ENCODE results near the gene ST8SIA5.
"Not testable (repeated sequence)": the region's sequence is repeated elsewhere in the genome, so short reads cannot be mapped to it uniquely, and the experiment has no call there.

The ST8SIA5 gene, protein sequence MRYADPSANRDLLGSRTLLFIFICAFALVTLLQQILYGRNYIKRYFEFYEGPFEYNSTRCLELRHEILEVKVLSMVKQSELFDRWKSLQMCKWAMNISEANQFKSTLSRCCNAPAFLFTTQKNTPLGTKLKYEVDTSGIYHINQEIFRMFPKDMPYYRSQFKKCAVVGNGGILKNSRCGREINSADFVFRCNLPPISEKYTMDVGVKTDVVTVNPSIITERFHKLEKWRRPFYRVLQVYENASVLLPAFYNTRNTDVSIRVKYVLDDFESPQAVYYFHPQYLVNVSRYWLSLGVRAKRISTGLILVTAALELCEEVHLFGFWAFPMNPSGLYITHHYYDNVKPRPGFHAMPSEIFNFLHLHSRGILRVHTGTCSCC
- 0 to 8.5 (median 0.10) reads per million in 17 experiments for total RNA-seq

DNA sequence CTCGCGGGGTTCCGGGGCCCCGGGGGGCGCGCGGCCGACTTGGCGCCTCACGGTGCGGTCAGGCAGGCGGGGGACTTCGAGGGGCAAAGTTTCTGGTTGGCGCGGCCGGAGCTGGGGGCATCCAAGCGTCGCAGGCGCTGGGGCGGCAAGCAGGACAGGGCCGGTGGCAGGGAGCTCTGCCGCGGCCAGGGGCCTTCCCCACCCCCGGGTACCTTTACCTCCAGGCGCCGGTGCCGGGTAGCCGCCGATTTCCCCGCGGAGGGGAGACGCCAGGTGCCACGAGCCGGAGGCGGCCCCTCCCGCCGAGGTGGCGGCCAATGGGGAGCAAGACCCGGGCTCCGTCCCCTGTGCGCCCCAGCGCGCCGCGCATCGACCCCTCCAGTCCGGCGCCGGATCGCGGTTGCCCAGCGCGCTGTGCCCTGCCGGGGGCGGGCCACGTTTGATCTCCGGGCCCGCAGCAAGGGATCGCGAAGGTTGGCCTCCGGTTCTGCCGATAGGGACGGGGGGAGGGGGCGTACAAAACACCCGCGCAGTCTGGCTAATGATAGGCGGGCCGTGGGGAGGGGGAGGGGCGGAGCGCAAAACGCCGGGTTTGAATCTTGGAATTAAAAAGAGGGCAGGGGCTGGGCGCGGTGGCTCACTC lies at the start of gene ST8SIA5:
ST8SIA5 (minus strand) TSS at position 495 of the 643 bp plus-strand sequence. CDS start 545 bp downstream, outside the sequence.
- DNase-seq = peak in 2 of 4 experiments; percentile 13 to 19

DNA sequence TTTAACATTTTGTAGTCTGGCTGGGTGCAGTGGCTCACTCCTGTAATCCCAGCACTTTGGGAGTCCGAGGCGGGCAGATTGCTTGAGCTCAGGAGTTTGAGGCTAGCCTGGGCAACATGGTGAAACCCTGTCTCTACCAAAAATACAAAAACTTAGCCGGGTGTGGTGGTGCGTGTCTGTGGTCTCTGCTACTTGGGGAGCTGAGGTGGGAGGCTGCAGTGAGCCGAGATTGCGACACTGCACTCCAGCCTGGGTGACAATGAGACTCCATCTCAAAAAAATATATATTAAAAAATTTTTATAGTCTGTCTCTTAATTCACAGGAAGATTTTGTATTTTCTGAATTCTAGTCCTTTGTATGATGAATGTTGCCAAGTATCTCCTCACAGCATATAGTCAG lies 39.1 kb upstream of the ST8SIA5 start:
- not testable (repeated sequence) for DNase-seq

DNA sequence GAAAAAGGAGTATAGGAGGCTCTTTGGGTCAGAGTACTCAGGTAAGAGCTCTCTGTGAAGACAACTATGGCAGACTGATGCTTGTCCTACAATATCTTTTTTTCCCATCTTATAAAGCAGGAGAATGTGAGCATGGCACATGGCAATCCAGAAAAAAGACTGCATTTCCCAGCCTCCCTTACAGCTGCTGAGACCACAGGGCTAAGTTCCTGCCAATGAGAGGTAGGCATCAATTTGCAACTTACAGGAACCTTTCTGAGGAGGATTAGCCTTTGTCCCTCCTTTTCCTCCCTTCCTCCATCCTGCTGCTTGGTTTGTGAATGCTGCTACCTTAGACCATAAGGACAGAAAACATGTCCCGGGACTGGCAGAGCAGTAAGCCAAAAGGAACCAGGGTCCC lies 37.8 kb upstream of the ST8SIA5 start:
- no peak for DNase-seq

DNA sequence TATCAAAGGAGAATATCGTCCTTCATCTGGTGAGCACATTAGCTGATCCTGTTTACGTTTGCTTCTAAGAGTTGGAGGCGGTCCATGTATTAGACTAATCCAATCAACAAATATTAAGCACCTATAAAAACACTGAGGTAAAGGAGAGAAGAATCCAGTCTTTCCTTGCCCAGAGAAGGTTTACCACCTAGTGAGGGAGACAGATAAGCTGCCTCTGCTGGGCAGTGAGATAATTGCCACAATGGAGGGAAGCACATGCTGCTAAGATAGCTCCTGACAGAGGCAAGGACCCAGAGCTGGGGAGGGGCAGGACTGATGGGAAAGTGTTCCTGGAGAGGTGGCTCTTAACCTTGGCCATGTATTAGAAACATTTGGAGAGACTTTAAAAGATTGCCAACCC lies 36.7 kb upstream of the ST8SIA5 start:
- no peak for DNase-seq

DNA sequence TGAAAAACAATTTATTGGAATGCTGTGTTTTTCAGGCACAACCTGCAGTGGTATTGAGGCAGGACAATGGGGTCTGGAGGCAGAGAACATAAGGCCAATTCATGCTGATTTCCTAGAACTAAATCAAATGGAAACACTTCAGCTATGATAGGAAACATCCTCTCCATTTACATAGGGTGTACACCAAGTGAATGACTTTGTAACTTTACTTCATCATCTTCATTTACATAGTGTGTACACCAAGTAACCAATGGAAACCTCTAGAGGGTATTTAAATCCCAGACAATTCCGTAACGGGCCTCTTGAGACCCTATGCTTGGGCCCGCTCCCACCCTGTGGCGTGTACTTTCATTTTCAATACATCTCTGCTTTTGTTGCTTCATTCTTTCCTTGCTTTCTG lies 32.2 kb upstream of the ST8SIA5 start:
- no peak for DNase-seq

DNA sequence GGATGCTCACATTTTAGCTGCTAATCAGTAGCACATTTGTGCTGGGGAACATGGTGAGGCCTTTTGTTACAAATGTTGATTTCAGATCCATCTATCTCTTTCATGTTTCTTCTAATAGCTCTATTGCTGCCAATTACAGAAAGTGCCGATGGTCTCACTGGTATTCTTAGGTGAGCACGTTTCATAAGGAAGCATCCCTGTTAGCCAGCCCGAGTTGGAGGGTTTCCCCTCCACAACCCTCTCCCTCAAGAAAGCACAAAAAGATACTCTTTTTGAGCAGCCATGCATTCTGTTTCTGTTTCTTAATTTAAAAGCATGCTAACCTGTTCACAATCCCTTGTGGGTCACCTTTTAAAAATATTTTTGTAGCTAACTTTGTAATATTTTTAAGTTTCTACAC lies 30.8 kb upstream of the ST8SIA5 start:
- no peak for DNase-seq

DNA sequence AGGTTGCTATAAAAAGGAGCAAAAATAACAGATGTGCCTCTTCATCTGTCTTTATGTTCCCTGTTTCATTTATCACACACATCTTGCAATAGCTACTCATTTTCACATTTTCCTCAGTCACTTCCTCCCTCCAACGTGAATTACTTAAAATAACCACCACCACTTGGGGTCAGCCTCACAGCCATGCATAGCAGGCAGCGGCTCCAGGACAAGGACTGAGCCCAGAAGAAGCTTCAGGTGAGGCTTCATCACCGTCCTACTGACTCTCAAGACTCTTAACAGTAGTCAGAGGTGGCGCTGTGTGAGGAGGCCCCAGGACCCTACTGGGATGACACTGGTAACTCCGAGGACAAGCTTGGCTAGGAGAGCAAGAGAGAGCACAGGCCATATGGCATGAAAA lies 15.5 kb upstream of the ST8SIA5 start:
- peak; percentile 32 to 62 (median 56) for DNase-seq

DNA sequence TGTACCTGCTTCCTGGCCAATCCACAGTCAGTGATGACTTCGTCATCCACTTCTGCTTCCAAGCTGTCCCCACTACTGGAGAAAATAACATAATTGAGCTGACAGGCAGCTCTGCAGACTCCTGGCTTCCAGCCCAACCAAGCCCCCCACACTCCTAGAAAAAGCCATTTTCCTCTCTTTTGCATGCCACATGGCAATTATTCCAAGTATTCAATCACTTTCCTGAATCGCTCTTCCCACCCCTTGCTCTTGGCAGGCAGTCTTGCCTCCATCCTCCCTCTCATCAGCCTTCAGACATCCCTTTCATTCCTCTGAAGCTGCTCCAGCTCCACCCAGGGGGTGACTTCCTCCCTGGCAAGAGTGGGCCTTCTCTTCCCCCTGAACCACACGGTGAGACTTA lies 14.3 kb upstream of the ST8SIA5 start:
- peak in 3 of 4 experiments; percentile 11 to 19 (median 15) for DNase-seq

DNA sequence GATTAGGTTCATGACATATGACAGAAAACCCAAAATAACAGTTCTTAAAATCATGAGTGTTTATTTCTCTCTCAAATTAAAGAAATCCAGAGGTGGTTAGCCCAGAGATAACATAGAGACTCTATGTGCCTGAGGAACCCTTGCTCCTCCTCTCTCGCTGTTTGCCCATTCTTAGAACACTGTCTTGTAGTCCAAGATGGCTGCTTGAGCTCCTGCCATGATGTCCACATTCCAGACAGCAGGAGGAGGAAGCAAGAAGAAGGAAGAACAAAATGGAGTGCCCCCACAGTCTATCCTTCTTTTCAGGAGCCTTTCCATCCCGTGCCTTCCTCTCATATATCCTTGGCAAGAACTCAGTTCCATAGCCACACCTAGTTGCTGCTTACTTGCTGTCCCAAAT lies 13.9 kb upstream of the ST8SIA5 start:
- no peak for DNase-seq

DNA sequence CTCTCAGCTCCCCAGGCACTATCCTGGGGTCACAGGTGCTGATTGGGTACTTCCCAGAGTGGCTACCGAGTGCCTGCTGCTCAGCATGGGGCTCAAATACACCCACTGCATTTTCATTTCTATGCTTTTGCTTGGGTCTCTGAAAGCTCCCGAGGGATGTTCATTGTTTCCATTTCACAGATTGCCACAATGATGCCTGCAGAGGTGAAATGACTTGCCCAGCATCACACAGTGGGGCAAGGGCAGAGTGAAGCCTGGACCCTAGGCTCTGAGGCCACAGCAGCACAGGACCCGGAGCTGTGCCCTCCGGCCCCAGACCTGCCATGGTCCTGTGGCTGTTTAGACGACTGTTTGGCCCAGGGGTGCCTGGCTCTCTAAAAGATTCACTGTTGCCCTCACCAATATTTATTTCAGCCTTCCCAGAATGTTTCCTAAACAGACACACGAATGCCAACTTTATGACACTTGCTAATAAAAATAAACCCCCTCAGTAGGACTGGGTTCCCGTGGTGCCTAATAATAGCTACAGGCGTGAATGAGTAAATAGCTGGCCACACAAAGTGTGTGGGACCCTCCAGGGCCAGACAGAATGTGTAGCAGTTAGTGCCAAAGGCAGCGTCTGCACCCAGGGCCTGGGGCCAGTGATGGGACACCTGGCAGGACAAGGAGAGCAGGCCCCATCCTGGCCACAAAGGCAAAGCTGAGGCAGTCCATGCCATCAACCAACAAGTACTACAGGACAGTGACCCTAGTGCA lies 11.5 kb upstream of the ST8SIA5 start:
- no peak for DNase-seq

DNA sequence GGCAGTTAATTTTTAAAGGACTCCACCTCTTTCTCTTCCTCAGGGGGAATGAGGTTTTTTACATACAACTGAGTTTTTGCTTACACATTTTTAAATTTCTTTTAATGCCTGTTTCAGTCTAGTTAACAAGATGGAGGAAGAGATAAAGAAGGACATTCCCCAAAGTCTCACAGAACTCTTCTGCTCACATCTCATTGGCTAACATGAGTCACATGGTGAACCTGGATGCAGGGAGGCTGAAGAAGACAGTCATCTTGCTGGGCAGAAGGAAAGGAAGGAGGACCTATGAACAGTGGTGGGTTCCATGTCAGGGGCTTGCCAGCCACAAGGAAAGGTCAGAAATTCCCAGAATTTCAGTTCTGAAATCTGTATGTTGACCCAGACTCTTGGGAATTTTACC lies 10.4 kb upstream of the ST8SIA5 start:
- no peak for DNase-seq

DNA sequence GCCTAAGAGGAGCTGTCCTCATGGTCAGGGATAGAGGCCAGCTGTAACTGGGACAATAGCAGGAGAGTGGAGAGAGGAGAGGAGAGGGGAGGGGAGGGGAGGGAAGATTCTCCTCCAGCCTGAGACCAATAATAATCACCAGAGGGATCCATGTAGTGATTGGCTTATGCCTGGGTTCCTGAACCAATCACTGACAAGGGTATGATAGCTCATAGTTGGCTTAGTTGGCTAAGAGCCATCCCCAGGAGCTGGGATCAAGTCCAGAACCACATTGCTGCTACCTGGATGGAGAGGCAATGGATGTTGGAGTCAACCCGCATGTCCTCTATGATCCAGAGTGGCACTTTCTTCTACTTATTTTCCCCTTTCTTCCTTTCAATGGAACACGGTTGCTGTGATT lies 7.7 kb upstream of the ST8SIA5 start:
- no peak for DNase-seq

DNA sequence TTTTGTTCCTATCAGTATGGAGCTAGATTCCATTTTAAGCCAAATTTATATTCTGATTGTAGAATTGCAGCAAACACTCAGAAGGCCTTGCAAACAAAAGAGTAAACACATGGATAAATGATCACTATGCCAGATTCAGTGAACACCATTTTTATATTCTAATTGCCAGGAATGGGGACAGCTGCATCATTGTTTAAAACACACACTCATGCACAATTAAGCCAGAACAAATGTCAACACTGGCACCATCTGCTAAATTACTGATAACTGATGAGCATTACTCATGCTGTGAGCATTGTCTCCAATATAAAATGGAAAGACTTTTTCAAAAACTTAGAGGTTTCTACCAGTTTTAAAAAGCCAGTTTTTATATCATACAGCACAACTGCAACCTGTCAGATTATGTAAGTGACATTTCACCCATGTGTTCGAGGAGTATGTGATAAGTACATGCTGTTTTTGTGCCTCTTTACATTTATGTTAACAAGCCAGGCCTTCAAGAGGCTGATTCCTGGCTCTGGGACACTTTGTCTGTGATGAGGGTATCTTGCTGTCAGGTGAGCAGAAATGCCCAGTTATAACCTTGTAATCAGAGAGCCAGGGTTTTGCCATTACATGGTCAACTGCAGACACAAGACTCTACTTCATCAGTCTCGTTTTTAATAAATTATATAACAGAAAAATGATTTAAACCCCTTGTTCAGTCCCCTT lies 4.4 kb upstream of the ST8SIA5 start:
- DNase-seq = no peak

DNA sequence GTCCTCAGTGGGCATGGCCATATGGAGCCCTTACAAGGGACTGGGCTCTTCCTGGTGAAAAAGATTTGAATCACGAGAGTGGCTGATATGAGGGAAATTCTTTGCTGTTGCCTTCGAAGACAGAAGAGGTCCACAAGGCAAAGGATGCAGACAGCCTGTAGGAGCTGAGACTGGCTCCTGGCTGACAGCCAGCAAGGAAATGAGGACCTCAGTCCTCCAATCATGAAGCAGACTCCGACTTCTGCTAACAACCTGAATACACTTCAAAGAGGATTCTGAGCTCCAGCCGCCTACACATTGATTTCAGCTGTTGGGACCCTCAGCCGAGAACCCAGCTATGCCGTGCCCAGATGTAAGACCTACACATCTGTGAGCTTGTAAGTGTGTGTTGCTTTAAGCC lies 3.0 kb upstream of the ST8SIA5 start:
- DNase-seq = peak in 1 of 4 experiments; percentile 5

DNA sequence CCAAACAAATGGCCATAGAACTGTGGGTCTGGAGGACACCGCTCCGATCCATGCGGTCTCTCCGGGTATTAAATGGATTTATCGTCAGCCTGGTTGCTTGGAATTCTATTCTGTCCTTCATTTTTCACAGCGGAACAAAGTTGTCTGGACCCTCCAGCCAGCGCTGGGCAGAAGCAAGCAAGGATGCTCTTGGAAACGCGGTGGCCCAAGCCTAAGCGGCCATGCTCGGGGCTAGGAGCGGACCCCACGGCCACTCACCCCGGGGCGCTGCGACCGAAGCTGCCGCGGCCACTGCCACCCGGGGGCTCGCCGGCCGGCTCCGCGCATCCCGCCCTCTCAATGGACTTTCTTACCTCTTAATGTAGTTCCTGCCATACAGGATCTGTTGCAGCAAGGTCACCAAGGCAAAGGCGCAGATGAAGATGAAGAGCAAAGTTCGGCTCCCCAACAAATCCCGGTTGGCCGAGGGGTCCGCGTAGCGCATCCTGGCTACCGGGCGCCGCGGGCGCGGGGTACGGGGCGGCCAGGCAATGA lies 761 bp downstream of the ST8SIA5 start:
- no peak for DNase-seq

DNA sequence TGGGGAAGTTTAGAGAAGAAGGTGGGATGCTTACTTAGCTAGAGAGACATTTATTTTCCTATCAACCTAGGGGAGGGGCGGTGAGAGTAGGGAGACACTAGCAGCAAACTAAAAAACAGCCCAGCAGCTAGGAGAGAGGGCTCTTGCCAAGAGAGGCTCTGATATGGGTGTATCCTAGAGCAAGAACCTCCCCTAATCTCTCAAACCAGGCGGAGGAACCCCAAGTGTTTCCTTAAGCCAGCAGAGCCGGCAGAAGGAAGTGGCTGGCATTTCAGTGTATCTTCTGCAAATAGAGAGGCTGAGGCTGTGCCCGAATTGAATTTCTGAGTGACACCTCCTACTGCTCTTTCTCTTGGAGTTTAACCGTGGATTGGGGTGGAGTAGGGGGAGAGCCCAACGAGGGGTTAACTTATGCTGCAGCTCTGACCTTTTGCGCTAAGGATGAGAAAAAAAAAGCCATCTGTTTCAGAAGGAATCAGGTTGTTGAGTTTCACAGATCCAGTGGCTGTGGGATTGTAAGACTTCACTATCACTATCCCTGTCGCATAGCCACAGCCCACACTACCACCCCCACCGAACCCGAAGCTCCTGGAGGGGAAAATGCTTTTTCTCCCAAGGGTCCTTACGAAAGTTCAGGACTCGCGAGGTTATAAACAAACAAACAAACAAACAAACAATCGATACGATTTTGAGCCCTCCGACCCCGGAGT lies 1.4 kb downstream of the ST8SIA5 start:
- peak; percentile 38 to 56 (median 53) for DNase-seq

DNA sequence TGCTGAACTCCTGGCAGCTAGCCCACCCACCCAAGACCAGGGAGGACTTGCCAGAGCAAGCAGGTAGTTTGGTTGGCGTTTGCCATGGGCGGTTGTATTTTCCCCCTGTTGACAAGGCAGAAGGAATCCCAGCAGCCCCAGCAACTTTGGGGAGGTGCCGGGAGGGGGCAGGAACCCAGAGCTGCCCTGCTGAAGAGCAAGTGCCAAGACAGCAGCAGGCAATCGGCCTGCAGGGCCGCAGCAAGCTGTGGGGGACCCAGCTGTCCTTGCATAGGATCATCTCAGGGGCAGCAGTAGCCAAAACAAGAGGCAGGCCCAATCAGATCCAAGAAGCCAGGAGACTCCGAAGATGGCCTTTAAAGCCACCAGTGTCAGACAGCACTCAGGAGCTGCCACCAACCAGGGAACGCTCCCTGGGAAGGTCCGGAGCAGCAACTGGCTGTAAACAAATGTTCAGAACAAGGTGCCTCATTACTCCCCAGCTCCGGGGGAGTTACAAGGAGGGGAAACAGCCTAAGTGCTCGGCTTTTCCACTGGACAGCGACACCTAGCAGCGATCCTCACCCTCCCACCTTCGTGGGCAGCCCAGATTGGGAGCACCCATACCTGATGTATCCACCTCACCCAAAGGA lies 2.1 kb downstream of the ST8SIA5 start:
- no peak for DNase-seq

DNA sequence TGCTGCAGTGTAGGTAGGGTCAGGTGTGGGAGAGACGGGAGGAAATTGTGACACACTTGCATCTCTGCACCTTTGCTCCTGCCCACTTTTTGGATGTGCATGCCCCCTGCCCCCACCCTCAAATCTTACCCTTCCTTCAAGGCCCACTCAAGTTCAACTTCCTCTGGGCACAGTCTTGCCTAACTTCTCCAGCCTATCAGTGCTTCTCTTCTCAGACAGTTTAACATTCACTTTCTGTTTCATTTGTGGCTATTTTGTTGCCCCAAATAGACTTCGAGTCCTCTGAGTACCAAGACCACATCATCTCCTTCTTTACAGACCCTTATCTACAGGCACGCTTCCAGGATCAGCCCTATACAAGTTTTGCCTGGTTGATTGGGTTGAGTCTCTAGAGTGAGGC lies 2.7 kb downstream of the ST8SIA5 start:
- peak; percentile 11 to 57 (median 42) for DNase-seq

DNA sequence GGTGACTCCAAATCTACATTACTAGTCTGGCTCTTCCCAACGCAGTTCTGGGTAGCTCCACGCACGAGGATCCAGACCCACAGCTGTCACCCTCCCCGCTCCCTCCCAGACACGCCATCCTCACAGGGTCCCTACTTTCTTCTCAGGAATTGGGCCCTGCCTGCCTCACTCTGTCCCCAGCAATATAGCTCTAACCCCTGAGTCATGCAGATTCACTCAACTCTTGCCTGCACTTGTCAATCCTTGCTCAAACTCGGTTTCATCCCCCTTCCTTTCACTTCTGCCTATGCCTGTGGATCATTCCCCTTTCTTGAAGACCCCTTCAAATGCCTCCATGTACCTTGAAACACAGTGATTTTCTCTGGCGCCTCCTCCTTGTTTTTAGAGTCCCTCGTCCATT lies 5.0 kb downstream of the ST8SIA5 start:
- no peak for DNase-seq

DNA sequence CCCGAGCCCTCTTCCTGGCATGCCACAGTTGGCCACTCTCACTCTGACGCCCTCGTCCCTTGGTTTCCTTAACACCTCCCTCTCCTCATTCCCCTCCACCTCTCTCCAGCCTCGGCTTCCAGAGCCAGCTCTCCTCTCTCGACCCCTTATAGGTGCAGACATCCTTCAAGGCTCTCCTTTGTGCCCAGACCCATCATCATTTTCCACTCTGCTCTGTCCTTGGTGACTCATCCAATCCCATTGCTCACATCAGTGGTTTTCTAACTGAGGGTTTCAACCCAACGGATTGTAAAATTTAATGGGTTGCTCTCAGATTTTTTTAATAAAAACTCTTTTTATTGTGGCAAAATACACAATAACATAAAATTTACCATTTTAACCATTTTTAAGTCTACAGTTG lies 6.2 kb downstream of the ST8SIA5 start:
- no peak for DNase-seq

DNA sequence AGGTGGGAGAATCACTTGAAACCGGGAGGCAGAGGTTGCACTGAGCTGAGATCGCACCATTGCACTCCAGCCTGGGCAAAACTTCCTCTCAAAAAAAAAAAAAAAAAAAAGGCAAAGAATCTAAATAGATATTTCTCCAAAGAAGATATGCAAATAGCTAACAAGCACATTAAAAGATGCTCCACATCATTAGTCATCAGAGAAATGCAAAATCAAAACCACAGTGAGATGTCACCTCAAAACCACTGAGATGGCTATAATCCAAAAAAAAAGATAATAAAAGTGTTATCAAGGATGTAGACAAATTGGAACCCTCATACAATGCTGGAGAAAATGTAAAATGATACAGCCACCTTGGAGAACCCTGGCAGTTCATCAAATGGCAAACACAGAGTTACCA lies 8.4 kb downstream of the ST8SIA5 start:
- DNase-seq = no peak

All from suppressor macrophage (primary cell).